K562 (cell line): Measurements from ENCODE around the gene CYP2W1.

Experiments
- ATF3 ChIP-seq, 2 experiments: fragments of 450-650 bp in 1 of 2; sonication (generic) in 1 of 2; formaldehyde crosslinking in 1 of 2; IDR thresholded peaks in 1 of 2; conservative IDR thresholded peaks in 1 of 2; 2 replicates each; pipeline versions ENCODE4 v1.6.1 to v1.8.1; 2016 to 2023; ENCODE audit warnings: mild to moderate bottlenecking in 2 of 2, moderate library complexity in 2 of 2, inconsistent platforms in 1 of 2, missing genetic modification reagents in 1 of 2
- CHD4 ChIP-seq: fragments of 200-600 bp; sonication (generic); IDR thresholded peaks from 3 replicates; pipeline ENCODE4 v1.6.1; 2012; ENCODE audit warnings: low read depth, mild to moderate bottlenecking, mixed read lengths, low read length, inconsistent platforms; ENCODE audit not compliant: insufficient read depth, insufficient replicate concordance, poor library complexity, severe bottlenecking
- CTCF ChIP-seq, 3 experiments: IDR thresholded peaks in 2 of 3; conservative IDR thresholded peaks in 1 of 3; 2 replicates each; pipeline ENCODE4 v1.5.1; 2011 to 2012; ENCODE audit warnings: low read length in 3 of 3, mild to moderate bottlenecking in 3 of 3, control low read depth in 2 of 3, improper control_type of control experiment in 1 of 3, inconsistent platforms in 1 of 3, low read depth in 1 of 3, mixed read lengths in 1 of 3, moderate library complexity in 1 of 3; ENCODE audit not compliant: insufficient read depth in 2 of 3
- ETV5 ChIP-seq: sonication (generic); formaldehyde crosslinking; IDR thresholded peaks from 2 replicates; pipeline ENCODE4 v1.4.0; 2020; ENCODE audit warnings: low read depth, mild to moderate bottlenecking, missing genetic modification reagents
- EZH2 ChIP-seq: IDR thresholded peaks from 2 replicates; pipeline ENCODE4 v1.6.1; 2012; ENCODE audit warnings: low read depth, mild to moderate bottlenecking, inconsistent platforms, low read length, borderline replicate concordance
- HDAC2 ChIP-seq: fragments of 450-650 bp; IDR thresholded peaks from 2 replicates; pipeline ENCODE4 v1.6.1; 2016; ENCODE audit warnings: mild to moderate bottlenecking
- MECOM ChIP-seq: fragments of 250-450 bp; sonication (Bioruptor Pico); IDR thresholded peaks from 2 replicates; pipeline ENCODE4 v1.8.0; 2022; ENCODE audit warnings: inconsistent platforms
- MTA2 ChIP-seq: fragments of 450-650 bp; IDR thresholded peaks from 2 replicates; pipeline ENCODE4 v1.6.1; 2016; ENCODE audit warnings: low read depth
- NR2C2 ChIP-seq, 2 experiments: fragments of 200-800 bp in 1 of 2; sonication (Bioruptor generic) in 1 of 2; sonication (generic) in 1 of 2; formaldehyde crosslinking in 1 of 2; IDR thresholded peaks; 2 replicates each; pipeline versions ENCODE4 v1.6.1 to v1.8.0; 2016 to 2022; ENCODE audit warnings: mild to moderate bottlenecking in 1 of 2, missing compliant biosample characterization in 1 of 2, missing genetic modification characterization in 1 of 2, missing genetic modification reagents in 1 of 2
- REST ChIP-seq, 2 experiments: fragments of 450-650 bp; formaldehyde crosslinking in 1 of 2; IDR thresholded peaks; 2 replicates each; pipeline versions ENCODE4 v1.4.0 to v1.6.1; 2014 to 2020; ENCODE audit warnings: mild to moderate bottlenecking in 2 of 2, borderline replicate concordance in 1 of 2, low read depth in 1 of 2
- TEAD4 ChIP-seq, 2 experiments: sonication (generic) in 1 of 2; formaldehyde crosslinking in 1 of 2; IDR thresholded peaks; 2 replicates each; pipeline versions ENCODE4 v1.6.1 to v1.8.0; 2012 to 2022; ENCODE audit warnings: borderline replicate concordance in 1 of 2, inconsistent platforms in 1 of 2, low read length in 1 of 2, mild to moderate bottlenecking in 1 of 2, missing genetic modification reagents in 1 of 2
- ZBTB49 ChIP-seq: sonication (generic); formaldehyde crosslinking; IDR thresholded peaks from 2 replicates; pipeline ENCODE4 v1.8.0; 2022; ENCODE audit warnings: missing genetic modification reagents, mild to moderate bottlenecking, borderline replicate concordance
- ZNF512 ChIP-seq: IDR thresholded peaks from 2 replicates; pipeline ENCODE4 v1.6.1; 2016; ENCODE audit warnings: missing genetic modification characterization, missing compliant biosample characterization
- ZZZ3 ChIP-seq: fragments of 450-650 bp; IDR thresholded peaks from 2 replicates; pipeline ENCODE4 v1.6.1; 2016; ENCODE audit warnings: antibody characterized with exemption, mild to moderate bottlenecking, moderate library complexity

GRCh38 chr7:976901-977325 lies 6.1 kb upstream of the CYP2W1 start:
- TF ChIP-seq MTA2 = no peak
- no peak for TF ChIP-seq CTCF (IDR thresholded peaks at IDR 0.05 in 2 of 3, conservative IDR thresholded peaks at IDR 0.05 in 1 of 3; ENCODE audit: insufficient read depth in 2 of 3, low read depth in 1 of 3, low read length in 3 of 3)
- no peak for TF ChIP-seq TEAD4 (IDR thresholded peaks at IDR 0.05; ENCODE audit: low read length)
- TF ChIP-seq TEAD4 (CRISPR knock-in tag; IDR thresholded peaks at IDR 0.05; ENCODE audit: borderline replicate concordance) = no peak
- TF ChIP-seq ZBTB49 (CRISPR knock-in tag) = no peak
- no peak for TF ChIP-seq ZZZ3
- no peak for TF ChIP-seq EZH2
- no peak for TF ChIP-seq HDAC2
- no peak for TF ChIP-seq ETV5 (CRISPR knock-in tag)
- no peak for TF ChIP-seq MECOM (CRISPR knock-in tag)
- no peak for TF ChIP-seq REST (IDR thresholded peaks at IDR 0.05; ENCODE audit: borderline replicate concordance)
- no peak for TF ChIP-seq REST (CRISPR knock-in tag; IDR thresholded peaks at IDR 0.05; ENCODE audit: low read depth)
- TF ChIP-seq ATF3 (IDR thresholded peaks at IDR 0.05) = no peak
- TF ChIP-seq ATF3 (CRISPR knock-in tag; conservative IDR thresholded peaks at IDR 0.05) = no peak
- no peak for TF ChIP-seq NR2C2 (CRISPR knock-in tag; IDR thresholded peaks at IDR 0.05)
- no peak for TF ChIP-seq NR2C2 (tag; IDR thresholded peaks at IDR 0.05)
- no peak for TF ChIP-seq CHD4
- no peak for TF ChIP-seq ZNF512 (tag)
